HPDE6-E6E7 (cell line): Measurements from ENCODE around the gene UQCRC2.
"Not testable (repeated sequence)": the region's sequence is repeated elsewhere in the genome, so short reads cannot be mapped to it uniquely, and the experiment has no call there.

ENCODE experiments used
- DNase-seq: peaks from one replicate; pipeline ENCODE4 v3.0.0; 2011; ENCODE audit warnings: missing footprints; ENCODE audit errors: extremely low spot score

UQCRC2 gene

GRCh38 chr16:22010902-22011301, 57.7 kb downstream of the UQCRC2 start:
- DNase-seq: no peak

- DNase-seq: no peak
These were observed 59.1 kb downstream of the UQCRC2 start for GRCh38 chr16:22012241-22012640.

DNA sequence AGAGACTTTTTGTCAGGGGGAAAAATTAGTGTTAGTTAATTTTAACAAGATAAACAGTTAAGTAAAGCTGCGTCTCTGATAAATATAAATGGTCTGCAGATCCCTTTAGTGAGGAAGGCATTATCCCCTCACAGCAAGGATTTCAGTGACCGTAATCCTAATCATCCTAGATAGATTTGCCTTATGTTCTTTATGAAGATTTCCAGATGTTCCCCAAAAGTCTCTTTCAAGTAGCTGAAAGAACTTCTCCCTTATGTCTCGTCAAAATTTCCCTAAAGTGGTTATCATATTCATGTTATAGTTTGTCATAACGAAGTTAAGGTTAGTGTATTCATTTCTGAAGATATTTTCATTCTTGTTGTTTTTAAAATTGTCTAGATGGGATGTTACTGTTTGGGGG, 60.3 kb downstream of the UQCRC2 start:
- no peak for DNase-seq

DNA sequence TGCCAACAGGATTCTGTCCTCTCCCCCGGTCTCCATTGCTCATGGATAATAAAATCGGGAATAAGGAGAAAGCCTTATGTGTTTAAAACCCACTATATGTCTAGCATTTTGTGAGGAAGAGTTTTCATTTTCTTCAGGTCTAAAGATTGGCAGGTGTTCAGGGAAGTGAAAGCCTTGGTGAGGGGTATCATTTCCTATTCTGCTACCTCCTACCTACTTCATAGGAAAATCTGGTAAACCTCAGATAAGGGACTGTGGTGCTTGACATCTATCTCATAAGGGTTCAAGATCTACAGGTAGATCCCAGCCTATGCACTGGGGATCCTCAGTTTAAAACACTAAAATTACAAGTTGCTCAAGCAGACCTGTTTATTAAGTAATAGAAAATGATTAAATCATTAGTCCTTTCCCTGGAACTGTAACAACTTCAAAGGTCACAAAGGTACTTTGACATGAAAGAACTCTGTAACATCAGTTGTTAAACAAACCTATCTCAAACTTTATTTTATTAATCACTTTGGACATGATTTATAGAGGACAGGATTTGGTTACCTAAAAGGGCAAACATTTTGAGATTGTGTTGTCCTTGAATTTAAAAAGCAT, 61.2 kb downstream of the UQCRC2 start:
- no peak for DNase-seq

DNA sequence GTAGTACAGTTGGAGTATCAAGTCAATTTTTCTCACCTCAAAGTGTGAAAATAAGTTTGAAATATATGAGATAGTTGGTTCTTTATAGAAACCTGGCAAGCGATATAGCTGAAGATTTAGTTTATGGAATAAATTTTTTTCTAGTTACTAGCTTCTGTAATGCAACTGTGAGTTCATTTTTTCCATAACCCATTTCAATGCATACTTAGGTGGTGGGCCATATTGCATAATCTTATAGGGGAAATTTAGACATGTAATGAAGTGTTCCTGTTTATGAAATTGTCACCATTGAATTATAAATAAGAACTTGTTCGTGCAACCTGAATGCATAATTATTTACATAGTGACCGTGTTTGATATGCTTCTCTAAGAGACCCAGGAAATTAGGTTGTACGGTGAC, 63.8 kb downstream of the UQCRC2 start:
- no peak for DNase-seq

GRCh38 chr16:22018559-22018958, 65.4 kb downstream of the UQCRC2 start:
- no peak for DNase-seq

- no peak for DNase-seq
These were observed 69.0 kb downstream of the UQCRC2 start for GRCh38 chr16:22022151-22022550.

DNA sequence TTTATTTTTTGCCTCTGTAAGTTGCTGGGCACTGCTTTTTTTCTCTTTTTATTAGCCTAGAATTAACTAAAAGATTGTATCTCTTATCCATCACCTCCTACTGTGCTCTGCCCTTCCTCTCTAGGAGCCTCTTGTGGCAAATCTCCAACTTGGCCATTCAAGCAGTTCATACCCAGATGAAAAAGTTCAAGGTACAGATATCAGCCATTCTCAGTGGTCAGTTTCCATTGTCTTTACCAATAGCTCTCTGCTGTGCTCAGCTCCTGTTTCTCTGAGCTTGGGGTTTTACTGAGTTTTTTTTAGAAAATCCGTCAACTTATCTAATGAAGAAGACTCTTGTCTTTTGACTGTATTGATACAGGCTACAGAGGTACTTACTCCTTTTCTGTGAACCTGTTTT, 70.3 kb downstream of the UQCRC2 start:
- no peak for DNase-seq

DNA sequence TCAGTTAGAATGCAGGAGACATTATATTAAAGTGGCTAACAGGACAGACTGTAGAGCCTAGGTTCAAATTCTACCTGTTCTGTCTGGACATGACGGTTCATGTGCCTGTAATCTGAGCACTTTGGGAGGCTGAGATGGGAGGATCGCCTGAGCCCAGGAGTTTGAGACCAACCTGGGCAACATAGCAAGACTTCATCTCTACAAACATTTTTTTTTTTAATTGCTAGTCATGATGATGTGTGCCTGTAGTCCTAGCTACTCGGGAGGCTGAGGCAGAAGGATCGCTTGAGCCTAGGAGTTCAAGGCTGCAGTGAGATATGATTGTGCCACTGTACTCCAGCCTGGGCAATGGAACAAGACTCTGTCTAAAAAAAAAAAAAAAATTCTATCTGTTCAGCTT, 71.6 kb downstream of the UQCRC2 start:
- DNase-seq: not testable (repeated sequence)

GRCh38 chr16:22027633-22028032, 74.5 kb downstream of the UQCRC2 start:
- DNase-seq: no peak

GRCh38 chr16:22029632-22030031, 76.5 kb downstream of the UQCRC2 start:
- no peak for DNase-seq

GRCh38 chr16:22030087-22030812, 77.1 kb downstream of the UQCRC2 start:
- DNase-seq: no peak

- no peak for DNase-seq
These were observed 78.4 kb downstream of the UQCRC2 start for GRCh38 chr16:22031483-22032083.
